ENCODE data around the gene IGFALS.

DNA sequence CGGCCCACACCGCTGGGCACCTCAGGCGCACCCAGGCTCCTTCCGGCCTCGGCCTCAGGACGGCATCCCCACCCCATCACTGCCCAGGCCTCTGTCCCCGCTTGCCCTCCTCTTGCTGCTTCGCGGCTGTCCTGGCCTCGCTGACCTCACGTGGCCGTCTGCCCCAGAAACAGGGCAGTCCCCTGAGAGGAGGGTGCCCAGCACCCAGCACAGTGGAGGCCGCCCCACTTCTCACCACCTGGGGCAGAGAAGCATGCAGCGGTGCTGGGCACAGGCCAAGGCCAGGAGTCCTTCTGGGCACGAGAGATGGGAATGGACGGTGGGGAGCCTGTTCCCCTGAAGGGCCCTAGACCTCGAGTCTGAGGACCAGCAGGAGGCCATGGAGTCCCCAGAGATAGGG, 24.2 kb upstream of the IGFALS start:
- TF ChIP-seq, protein P1, sequence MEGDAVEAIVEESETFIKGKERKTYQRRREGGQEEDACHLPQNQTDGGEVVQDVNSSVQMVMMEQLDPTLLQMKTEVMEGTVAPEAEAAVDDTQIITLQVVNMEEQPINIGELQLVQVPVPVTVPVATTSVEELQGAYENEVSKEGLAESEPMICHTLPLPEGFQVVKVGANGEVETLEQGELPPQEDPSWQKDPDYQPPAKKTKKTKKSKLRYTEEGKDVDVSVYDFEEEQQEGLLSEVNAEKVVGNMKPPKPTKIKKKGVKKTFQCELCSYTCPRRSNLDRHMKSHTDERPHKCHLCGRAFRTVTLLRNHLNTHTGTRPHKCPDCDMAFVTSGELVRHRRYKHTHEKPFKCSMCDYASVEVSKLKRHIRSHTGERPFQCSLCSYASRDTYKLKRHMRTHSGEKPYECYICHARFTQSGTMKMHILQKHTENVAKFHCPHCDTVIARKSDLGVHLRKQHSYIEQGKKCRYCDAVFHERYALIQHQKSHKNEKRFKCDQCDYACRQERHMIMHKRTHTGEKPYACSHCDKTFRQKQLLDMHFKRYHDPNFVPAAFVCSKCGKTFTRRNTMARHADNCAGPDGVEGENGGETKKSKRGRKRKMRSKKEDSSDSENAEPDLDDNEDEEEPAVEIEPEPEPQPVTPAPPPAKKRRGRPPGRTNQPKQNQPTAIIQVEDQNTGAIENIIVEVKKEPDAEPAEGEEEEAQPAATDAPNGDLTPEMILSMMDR (IDR thresholded peaks at IDR 0.05), result no peak
- TF ChIP-seq POLR2A (IDR thresholded peaks at IDR 0.05) (no peak), POLR2AphosphoS5 (IDR thresholded peaks at IDR 0.05) (no peak)

Measured in transverse colon (tissue), 4 donors.